Measurements from ENCODE around the gene RAI1.

RAI1 gene

DNA sequence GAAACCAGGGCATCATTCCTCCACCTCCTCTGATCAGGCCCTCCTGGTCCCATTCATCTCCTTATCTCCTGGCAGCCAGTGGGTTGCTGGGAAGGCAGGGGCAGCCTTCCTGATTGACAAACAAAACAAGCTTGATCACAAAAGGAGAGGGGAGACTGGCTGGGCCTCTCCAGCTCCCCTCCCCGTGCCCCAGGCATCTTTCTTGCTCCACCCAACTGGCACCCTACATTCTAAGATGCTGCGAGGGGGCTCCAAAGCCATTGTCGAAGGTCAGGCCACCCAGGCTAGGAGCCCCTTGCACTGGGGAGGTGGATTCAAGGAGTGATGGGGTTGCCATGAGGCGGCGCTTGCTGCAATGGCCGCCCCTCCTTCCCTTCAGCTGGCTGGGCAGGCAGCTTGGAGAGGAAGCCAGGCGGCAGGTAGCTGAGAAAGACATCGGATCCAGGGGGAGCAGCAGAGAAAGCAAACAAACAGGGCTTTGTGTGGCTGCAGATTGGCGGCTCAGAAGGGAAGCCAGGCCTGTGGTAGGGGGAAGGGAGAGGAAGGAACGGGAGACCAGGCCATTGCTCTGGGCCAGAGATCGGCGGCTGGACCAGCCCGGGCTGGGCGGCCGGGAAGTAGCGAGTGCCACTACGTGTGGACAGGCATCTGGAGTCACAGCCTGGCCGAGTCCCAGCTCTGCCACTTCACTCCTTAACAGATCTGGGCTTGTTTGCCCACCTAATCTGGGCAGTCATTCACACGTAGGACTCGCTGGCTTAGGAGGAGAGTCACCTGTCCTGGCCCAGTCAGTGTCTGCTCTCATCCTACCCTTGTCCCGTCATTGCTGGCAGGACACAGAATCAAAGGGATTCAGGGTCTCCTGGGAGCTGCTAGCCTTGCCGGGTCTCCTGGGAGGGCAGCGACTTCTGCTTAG lies 12.3 kb downstream of the RAI1 start:
- peak; percentile 48 for ATAC-seq
- TF ChIP-seq PPARA (CRISPR knock-in tag; IDR thresholded peaks at IDR 0.05; ENCODE audit: borderline replicate concordance): no peak
- TF ChIP-seq ARNTL (CRISPR knock-in tag; IDR thresholded peaks at IDR 0.05; ENCODE audit: borderline replicate concordance, low read depth): no peak
- no peak for TF ChIP-seq RARB (CRISPR knock-in tag; IDR thresholded peaks at IDR 0.05)
- no peak for TF ChIP-seq GLIS3 (CRISPR knock-in tag; IDR thresholded peaks at IDR 0.05)
- no peak for TF ChIP-seq POU6F1 (CRISPR knock-in tag; IDR thresholded peaks at IDR 0.05; ENCODE audit: borderline replicate concordance, low read depth)
- TF ChIP-seq ZNF565 (CRISPR knock-in tag; conservative IDR thresholded peaks at IDR 0.05; ENCODE audit: low read depth): no peak
- no peak for TF ChIP-seq PATZ1 (CRISPR knock-in tag; IDR thresholded peaks at IDR 0.05; ENCODE audit: borderline replicate concordance)
- TF ChIP-seq, protein P1, sequence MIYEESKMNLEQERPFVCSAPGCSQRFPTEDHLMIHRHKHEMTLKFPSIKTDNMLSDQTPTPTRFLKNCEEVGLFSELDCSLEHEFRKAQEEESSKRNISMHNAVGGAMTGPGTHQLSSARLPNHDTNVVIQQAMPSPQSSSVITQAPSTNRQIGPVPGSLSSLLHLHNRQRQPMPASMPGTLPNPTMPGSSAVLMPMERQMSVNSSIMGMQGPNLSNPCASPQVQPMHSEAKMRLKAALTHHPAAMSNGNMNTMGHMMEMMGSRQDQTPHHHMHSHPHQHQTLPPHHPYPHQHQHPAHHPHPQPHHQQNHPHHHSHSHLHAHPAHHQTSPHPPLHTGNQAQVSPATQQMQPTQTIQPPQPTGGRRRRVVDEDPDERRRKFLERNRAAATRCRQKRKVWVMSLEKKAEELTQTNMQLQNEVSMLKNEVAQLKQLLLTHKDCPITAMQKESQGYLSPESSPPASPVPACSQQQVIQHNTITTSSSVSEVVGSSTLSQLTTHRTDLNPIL (CRISPR knock-in tag; IDR thresholded peaks at IDR 0.05; ENCODE audit: low read depth): no peak
- TF ChIP-seq CSDC2 (CRISPR knock-in tag; IDR thresholded peaks at IDR 0.05): no peak

GRCh38 chr17:17694169-17695081 lies 13.2 kb downstream of the RAI1 start:
- TF ChIP-seq OSR1 (CRISPR knock-in tag; IDR thresholded peaks at IDR 0.05) (no peak), ZFP3 (CRISPR knock-in tag; IDR thresholded peaks at IDR 0.05) (peak; percentile 12), PATZ1 (CRISPR knock-in tag; IDR thresholded peaks at IDR 0.05; ENCODE audit: borderline replicate concordance) (peak; percentile 84; the same call in 1 of the 2 replicates), TSHZ2 (CRISPR knock-in tag; IDR thresholded peaks at IDR 0.05) (no peak), RARB (CRISPR knock-in tag; IDR thresholded peaks at IDR 0.05) (0 out of 2 replicates have a peak, but pooled peaks have one; percentile 50), GLIS3 (CRISPR knock-in tag; IDR thresholded peaks at IDR 0.05) (0 out of 2 replicates have a peak, but pooled peaks have one; percentile 46)
- ATAC-seq: peak; percentile 63

DNA sequence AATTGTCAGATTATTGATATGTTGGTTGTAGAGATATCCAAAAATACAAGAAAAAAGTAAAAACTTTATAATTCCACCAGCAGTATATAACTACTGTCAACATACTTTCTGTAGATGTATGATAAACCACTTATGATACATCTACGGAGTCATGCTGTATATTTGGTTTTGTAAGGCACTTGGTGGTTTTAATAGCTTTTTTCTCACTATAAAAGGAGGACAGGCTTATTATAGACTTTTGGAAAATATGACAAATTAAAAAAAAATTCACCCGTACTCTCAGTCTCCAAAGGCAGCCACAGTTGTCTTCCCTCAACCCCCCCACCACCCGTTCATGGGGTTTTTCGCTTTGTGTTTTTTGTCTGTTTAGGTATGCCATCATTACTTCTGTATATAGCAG lies 14.8 kb downstream of the RAI1 start:
- ATAC-seq: no peak
- TF ChIP-seq TOX (CRISPR knock-in tag; IDR thresholded peaks at IDR 0.05; ENCODE audit: borderline replicate concordance) (no peak), ISL1 (CRISPR knock-in tag; IDR thresholded peaks at IDR 0.05) (no peak), TSHZ2 (CRISPR knock-in tag; IDR thresholded peaks at IDR 0.05) (no peak), GLIS3 (CRISPR knock-in tag; IDR thresholded peaks at IDR 0.05) (no peak), POU6F1 (CRISPR knock-in tag; IDR thresholded peaks at IDR 0.05; ENCODE audit: borderline replicate concordance, low read depth) (no peak), ZNF70 (CRISPR knock-in tag; IDR thresholded peaks at IDR 0.05) (no peak), PPARA (CRISPR knock-in tag; IDR thresholded peaks at IDR 0.05; ENCODE audit: borderline replicate concordance) (no peak), RARB (CRISPR knock-in tag; IDR thresholded peaks at IDR 0.05) (no peak), ZNF565 (CRISPR knock-in tag; conservative IDR thresholded peaks at IDR 0.05; ENCODE audit: low read depth) (no peak), ARNTL (CRISPR knock-in tag; IDR thresholded peaks at IDR 0.05; ENCODE audit: borderline replicate concordance, low read depth) (no peak)
- TF ChIP-seq, protein P1 (CRISPR knock-in tag; IDR thresholded peaks at IDR 0.05; ENCODE audit: low read depth): no peak

Measured in SK-N-SH treated with all-trans-retinoic acid at 6 μM for 48 hours (cell line).